CD14-positive monocyte (primary cell): ENCODE data around the gene ADTRP. TPM values are rescaled to one million over a fixed set of nuclear protein-coding genes. Genes with fewer than 3 reads are reported as not detected.

Source experiments
- DNase-seq, 3 donors: peaks; one replicate each; pipeline ENCODE4 v3.0.0-alpha.2; 2011 to 2022
- H2AFZ ChIP-seq: 2 replicates; pipeline ENCODE4 v1.6.0; 2012; ENCODE audit warnings: mild to moderate bottlenecking, low read depth, low read length, inconsistent platforms; ENCODE audit not compliant: insufficient read depth, poor library complexity, severe bottlenecking
- H3K27ac ChIP-seq, 2 donors: 1 replicate in 1 of 2; 2 replicates in 1 of 2; pipeline ENCODE4 v1.5.1; 2012 to 2013; ENCODE audit warnings: low read length in 2 of 2, control low read depth in 1 of 2, inconsistent platforms in 1 of 2, low read depth in 1 of 2, mild to moderate bottlenecking in 1 of 2
- H3K27me3 ChIP-seq, 2 donors: one replicate each; pipeline versions ENCODE4 v1.6.0 to v1.6.1; 2011 to 2013; ENCODE audit warnings: low read length in 2 of 2; ENCODE audit not compliant: control insufficient read depth in 2 of 2, insufficient read depth in 2 of 2
- H3K36me3 ChIP-seq, 2 donors: replicated peaks in 1 of 2; 1 replicate in 1 of 2; 2 replicates in 1 of 2; pipeline versions ENCODE4 v1.5.1 to v1.6.1; 2012 to 2013; ENCODE audit warnings: low read length in 2 of 2, control low read depth in 1 of 2, inconsistent platforms in 1 of 2, mild to moderate bottlenecking in 1 of 2; ENCODE audit not compliant: insufficient read depth in 2 of 2, control insufficient read depth in 1 of 2
- H3K4me1 ChIP-seq, 2 donors: 1 replicate in 1 of 2; 2 replicates in 1 of 2; pipeline versions ENCODE4 v1.5.1 to v1.6.1; 2012 to 2013; ENCODE audit warnings: low read length in 2 of 2, control low read depth in 1 of 2, inconsistent platforms in 1 of 2, mild to moderate bottlenecking in 1 of 2, moderate library complexity in 1 of 2; ENCODE audit not compliant: insufficient read depth in 2 of 2, control insufficient read depth in 1 of 2
- H3K4me2 ChIP-seq: replicated peaks from 2 replicates; pipeline ENCODE3; 2012; ENCODE audit warnings: low read length, moderate library complexity, mild to moderate bottlenecking; ENCODE audit not compliant: poor library complexity, severe bottlenecking; ENCODE audit errors: extremely low read depth
- H3K4me3 ChIP-seq, 3 experiments: fragments of 200-600 bp in 1 of 3; sonication (generic) in 1 of 3; replicated peaks in 1 of 3; 1 replicate in 2 of 3; 2 replicates in 1 of 3; pipeline ENCODE4 v1.5.1; 2011 to 2013; ENCODE audit warnings: low read length in 3 of 3, mild to moderate bottlenecking in 3 of 3, control low read depth in 2 of 3, low read depth in 2 of 3, inconsistent platforms in 1 of 3, moderate library complexity in 1 of 3
- H3K79me2 ChIP-seq: 2 replicates; pipeline ENCODE4 v1.6.0; 2012; ENCODE audit warnings: mild to moderate bottlenecking, control low read depth, inconsistent platforms, low read length, moderate library complexity; ENCODE audit not compliant: insufficient read depth
- H3K9ac ChIP-seq: 2 replicates; pipeline ENCODE4 v1.6.0; 2017; ENCODE audit warnings: low read length, mild to moderate bottlenecking; ENCODE audit not compliant: insufficient read depth, poor library complexity, severe bottlenecking
- H3K9me3 ChIP-seq, 2 donors: replicated peaks in 1 of 2; 1 replicate in 1 of 2; 2 replicates in 1 of 2; pipeline versions ENCODE4 v1.5.1 to v1.6.1; 2012 to 2013; ENCODE audit warnings: low read length in 2 of 2, control low read depth in 1 of 2; ENCODE audit not compliant: control insufficient read depth in 1 of 2, insufficient read depth in 1 of 2
- H4K20me1 ChIP-seq: 2 replicates; pipeline ENCODE4 v1.6.0; 2012; ENCODE audit warnings: mild to moderate bottlenecking, low read length, control low read depth, moderate library complexity; ENCODE audit not compliant: insufficient read depth
- H3K27ac Mint-ChIP-seq, 7 donors: one replicate each; pipeline ENCODE4 v1.8.0; 2020; ENCODE audit warnings: mild to moderate bottlenecking in 7 of 7, mixed read lengths in 7 of 7, moderate library complexity in 6 of 7, inconsistent platforms in 2 of 7
- H3K27me3 Mint-ChIP-seq, 3 donors: one replicate each; pipeline ENCODE4 v1.8.0; 2021 to 2022; ENCODE audit warnings: low read depth in 3 of 3, mild to moderate bottlenecking in 3 of 3, mixed read lengths in 3 of 3, moderate library complexity in 3 of 3, inconsistent platforms in 1 of 3
- H3K36me3 Mint-ChIP-seq, 2 donors: one replicate each; pipeline ENCODE4 v1.8.0; 2020; ENCODE audit warnings: mixed read lengths in 2 of 2, inconsistent platforms in 1 of 2, mild to moderate bottlenecking in 1 of 2
- H3K4me1 Mint-ChIP-seq: one replicate; pipeline ENCODE4 v1.8.0; 2020; ENCODE audit warnings: mild to moderate bottlenecking, mixed read lengths
- H3K4me3 Mint-ChIP-seq, 2 donors: one replicate each; pipeline ENCODE4 v1.8.0; 2020; ENCODE audit warnings: mild to moderate bottlenecking in 2 of 2, mixed read lengths in 2 of 2, moderate library complexity in 1 of 2
- H3K9me3 Mint-ChIP-seq, 7 donors: one replicate each; pipeline ENCODE4 v1.8.0; 2020 to 2022; ENCODE audit warnings: mixed read lengths in 7 of 7, mild to moderate bottlenecking in 6 of 7, moderate library complexity in 6 of 7, inconsistent platforms in 2 of 7
- CTCF ChIP-seq: fragments of 200-600 bp; IDR thresholded peaks from one replicate; pipeline ENCODE4 v1.8.0; 2022; ENCODE audit warnings: antibody characterized with exemption, mild to moderate bottlenecking
- WGBS: methylation state at CpG from one replicate; pipeline ENCODE4 v1.1.5; 2013; ENCODE audit warnings: missing lambda C conversion rate; ENCODE audit not compliant: insufficient coverage; 5-methylcytosine and 5-hydroxymethylcytosine counted together
- intact Hi-C, 2 donors: fragments of 100-400 bp; cut with micrococcal nuclease; formaldehyde crosslinking; loops; one replicate each; pipeline versions ENCODE4 v1.15.0 to v1.15.1; 2023
- polyA plus RNA-seq, 3 donors: library from polyadenylated mRNA; depleted of rRNA in 1 of 3; unstranded in 2 of 3; stranded (reverse) in 1 of 3; fragments of 300-500 nt in 2 of 3; fragments of >200 nt in 1 of 3; fragmentation: Illumina TruSeq in 2 of 3; gene quantifications; 1 replicate in 2 of 3; 2 replicates in 1 of 3; pipeline ENCODE4 v1.2.3, GENCODE V29; 2012 to 2021

Gene ADTRP
- polyA plus RNA-seq, 3 donors = 0.04 to 0.20 TPM; not detected in 1

GRCh38 chr6:11718031-11718430, 60.6 kb downstream of the ADTRP start:
- H4K20me1 ChIP-seq = no peaks in the 10 kb centered on the region
- intact Hi-C loops = loop anchor here in 1 of 2 donors (10.0 kb wide), 1 partner anchor 47 kb away; no protein-coding TSS in a partner anchor
- DNase-seq = no peak
- H3K4me3 ChIP-seq = no peak overlapping the region
- H3K27me3 ChIP-seq = no peaks in the 10 kb centered on the region
- H3K4me1 ChIP-seq = peaks cover 7 to 11% of the 10 kb centered on the region in 2 donors
- H3K4me1 Mint-ChIP-seq = peaks cover 21% of the 10 kb centered on the region
- H3K27ac ChIP-seq = no peak overlapping the region
- no peaks in the 10 kb centered on the region for H3K36me3 ChIP-seq
- no peak overlapping the region for H3K9ac ChIP-seq
- H3K4me2 ChIP-seq = no peak overlapping the region
- H3K9me3 Mint-ChIP-seq = peaks cover 0 to 9% (median 0%) of the 10 kb centered on the region in 7 donors
- no peak overlapping the region for H2AFZ ChIP-seq
- H3K27me3 Mint-ChIP-seq = peaks cover 0 to 7% (median 0%) of the 10 kb centered on the region in 3 donors
- no CpG with 5 or more reads among the region's 1 CpG for WGBS
- no peak for TF ChIP-seq CTCF
- no peak overlapping the region for H3K4me3 Mint-ChIP-seq
- H3K79me2 ChIP-seq = no peaks in the 10 kb centered on the region
- no peaks in the 10 kb centered on the region for H3K9me3 ChIP-seq
- H3K27ac Mint-ChIP-seq = no peak overlapping the region
- peaks cover 0 to 2% of the 10 kb centered on the region in 2 donors for H3K36me3 Mint-ChIP-seq

- Mint-ChIP-seq H3K27ac (peak overlapping the region in 4 of 7 donors; percentile 0 to 54 (median 18)), H3K27me3 (peaks cover 0 to 9% (median 0%) of the 10 kb centered on the region in 3 donors), H3K9me3 (peaks cover 0 to 6% (median 0%) of the 10 kb centered on the region in 7 donors), H3K36me3 (peaks cover 0 to 2% of the 10 kb centered on the region in 2 donors), H3K4me3 (no peak overlapping the region), H3K4me1 (peaks cover 42% of the 10 kb centered on the region)
- H3K79me2 ChIP-seq = no peaks in the 10 kb centered on the region
- no peak for TF ChIP-seq CTCF
- DNase-seq = no peak
- H3K4me2 ChIP-seq = no peak overlapping the region
- H3K9ac ChIP-seq = no peak overlapping the region
- H3K4me1 ChIP-seq = peaks cover 25 to 30% of the 10 kb centered on the region in 2 donors
- no peaks in the 10 kb centered on the region for H3K36me3 ChIP-seq
- no peaks in the 10 kb centered on the region for H3K9me3 ChIP-seq
- no peak overlapping the region for H2AFZ ChIP-seq
- H3K27me3 ChIP-seq = no peaks in the 10 kb centered on the region
- no peak overlapping the region for H3K4me3 ChIP-seq
- no peaks in the 10 kb centered on the region for H4K20me1 ChIP-seq
- H3K27ac ChIP-seq = no peak overlapping the region
- intact Hi-C loops = loop anchor here in 1 of 2 donors (10.0 kb wide), 1 partner anchor 50 kb away; no protein-coding TSS in a partner anchor
Observed at GRCh38 chr6:11714798-11715285, 63.8 kb downstream of the ADTRP start.
